WERI-Rb-1 (cell line): ENCODE data around the gene SOAT2.

Experiments
- DNase-seq: peaks from one replicate; pipeline ENCODE4 v3.0.0-alpha.2; 2020
- H3K27ac ChIP-seq: fragments of 250-450 bp; sonication (Bioruptor Pico); 2 replicates; pipeline ENCODE4 v1.5.1; 2020; ENCODE audit warnings: mild to moderate bottlenecking, moderate library complexity
- H3K27me3 ChIP-seq: fragments of 250-450 bp; sonication (Bioruptor Pico); 2 replicates; pipeline ENCODE4 v1.5.1; 2021; ENCODE audit warnings: mild to moderate bottlenecking, low read depth, moderate library complexity; ENCODE audit not compliant: insufficient read depth, severe bottlenecking
- H3K36me3 ChIP-seq: fragments of 250-450 bp; sonication (Bioruptor Pico); 2 replicates; pipeline ENCODE4 v1.5.1; 2020; ENCODE audit warnings: mild to moderate bottlenecking, moderate library complexity
- H3K4me3 ChIP-seq: 2 replicates; pipeline ENCODE4 v1.5.1; 2011; ENCODE audit warnings: low read depth, mild to moderate bottlenecking, control low read depth, low read length
- H3K9me3 ChIP-seq: fragments of 250-450 bp; sonication (Bioruptor Pico); 2 replicates; pipeline ENCODE4 v1.5.1; 2021; ENCODE audit warnings: mild to moderate bottlenecking, moderate library complexity; ENCODE audit not compliant: severe bottlenecking
- TF ChIP-seq, protein P1 (sequence below): IDR thresholded peaks from 2 replicates; pipeline ENCODE4 v1.5.1; 2011; ENCODE audit warnings: low read depth, mild to moderate bottlenecking, control low read depth, inconsistent platforms, low read length

Gene SOAT2

DNA sequence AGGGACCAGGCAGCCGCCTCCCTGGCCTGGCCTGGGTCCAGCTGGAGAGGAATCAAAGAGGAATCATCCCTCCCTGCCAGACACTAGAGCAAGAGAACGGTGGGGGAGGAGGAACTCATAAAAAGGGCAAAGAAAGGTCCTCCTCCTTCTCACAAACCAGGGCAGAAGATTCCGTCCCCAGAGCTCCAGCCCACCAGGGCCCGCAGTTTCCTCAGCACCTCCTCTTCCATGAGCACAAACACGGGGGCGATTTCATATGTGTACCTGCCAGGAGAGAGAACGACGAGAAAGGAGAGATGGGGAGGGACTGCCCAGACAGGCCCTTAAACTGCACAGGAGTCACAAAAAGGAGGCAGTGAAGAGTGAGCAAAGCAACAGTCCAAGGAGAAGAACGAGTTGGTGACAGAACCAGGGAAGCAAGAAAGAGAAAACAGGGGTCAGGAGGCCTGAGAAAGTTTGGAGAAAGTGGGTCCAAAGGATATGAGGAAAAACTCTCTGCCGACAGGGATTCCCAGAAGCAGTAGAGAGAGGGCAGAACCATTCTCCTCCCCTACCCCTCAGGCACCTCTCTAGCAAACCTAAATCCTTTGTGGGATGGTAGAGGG lies 68.5 kb downstream of the SOAT2 start:
- TF ChIP-seq, protein P1, sequence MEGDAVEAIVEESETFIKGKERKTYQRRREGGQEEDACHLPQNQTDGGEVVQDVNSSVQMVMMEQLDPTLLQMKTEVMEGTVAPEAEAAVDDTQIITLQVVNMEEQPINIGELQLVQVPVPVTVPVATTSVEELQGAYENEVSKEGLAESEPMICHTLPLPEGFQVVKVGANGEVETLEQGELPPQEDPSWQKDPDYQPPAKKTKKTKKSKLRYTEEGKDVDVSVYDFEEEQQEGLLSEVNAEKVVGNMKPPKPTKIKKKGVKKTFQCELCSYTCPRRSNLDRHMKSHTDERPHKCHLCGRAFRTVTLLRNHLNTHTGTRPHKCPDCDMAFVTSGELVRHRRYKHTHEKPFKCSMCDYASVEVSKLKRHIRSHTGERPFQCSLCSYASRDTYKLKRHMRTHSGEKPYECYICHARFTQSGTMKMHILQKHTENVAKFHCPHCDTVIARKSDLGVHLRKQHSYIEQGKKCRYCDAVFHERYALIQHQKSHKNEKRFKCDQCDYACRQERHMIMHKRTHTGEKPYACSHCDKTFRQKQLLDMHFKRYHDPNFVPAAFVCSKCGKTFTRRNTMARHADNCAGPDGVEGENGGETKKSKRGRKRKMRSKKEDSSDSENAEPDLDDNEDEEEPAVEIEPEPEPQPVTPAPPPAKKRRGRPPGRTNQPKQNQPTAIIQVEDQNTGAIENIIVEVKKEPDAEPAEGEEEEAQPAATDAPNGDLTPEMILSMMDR: no peak
- H3K27me3 ChIP-seq: no peaks in the 10 kb centered on the region
- no peaks in the 10 kb centered on the region for H3K36me3 ChIP-seq
- DNase-seq: no peak
- no peaks in the 10 kb centered on the region for H3K9me3 ChIP-seq
- no peak overlapping the region for H3K27ac ChIP-seq
- no peak overlapping the region for H3K4me3 ChIP-seq

DNA sequence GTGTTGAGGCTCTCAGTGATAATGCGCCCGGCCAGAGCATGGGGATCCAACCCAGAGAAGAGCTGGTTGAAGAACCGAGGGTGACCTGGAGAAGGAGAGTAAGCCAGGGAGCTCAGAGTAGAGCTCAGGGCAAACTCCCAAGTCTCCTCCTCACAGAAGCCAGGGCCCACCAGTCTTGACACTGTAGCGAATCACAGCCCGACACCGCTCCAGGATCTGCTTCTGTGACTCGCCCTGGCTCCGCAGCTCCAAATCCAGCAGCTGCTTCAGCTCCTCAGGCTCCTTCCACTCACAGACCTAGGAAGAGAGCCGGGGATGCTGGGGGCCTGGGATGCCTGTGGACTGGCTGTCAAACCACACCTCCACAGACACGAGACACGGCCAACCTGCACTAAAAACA lies 69.1 kb downstream of the SOAT2 start:
- Histone ChIP-seq H3K9me3 (no peaks in the 10 kb centered on the region), H3K27ac (no peak overlapping the region), H3K36me3 (no peaks in the 10 kb centered on the region), H3K4me3 (no peak overlapping the region), H3K27me3 (no peaks in the 10 kb centered on the region)
- TF ChIP-seq, protein P1: no peak
- DNase-seq: no peak

DNA sequence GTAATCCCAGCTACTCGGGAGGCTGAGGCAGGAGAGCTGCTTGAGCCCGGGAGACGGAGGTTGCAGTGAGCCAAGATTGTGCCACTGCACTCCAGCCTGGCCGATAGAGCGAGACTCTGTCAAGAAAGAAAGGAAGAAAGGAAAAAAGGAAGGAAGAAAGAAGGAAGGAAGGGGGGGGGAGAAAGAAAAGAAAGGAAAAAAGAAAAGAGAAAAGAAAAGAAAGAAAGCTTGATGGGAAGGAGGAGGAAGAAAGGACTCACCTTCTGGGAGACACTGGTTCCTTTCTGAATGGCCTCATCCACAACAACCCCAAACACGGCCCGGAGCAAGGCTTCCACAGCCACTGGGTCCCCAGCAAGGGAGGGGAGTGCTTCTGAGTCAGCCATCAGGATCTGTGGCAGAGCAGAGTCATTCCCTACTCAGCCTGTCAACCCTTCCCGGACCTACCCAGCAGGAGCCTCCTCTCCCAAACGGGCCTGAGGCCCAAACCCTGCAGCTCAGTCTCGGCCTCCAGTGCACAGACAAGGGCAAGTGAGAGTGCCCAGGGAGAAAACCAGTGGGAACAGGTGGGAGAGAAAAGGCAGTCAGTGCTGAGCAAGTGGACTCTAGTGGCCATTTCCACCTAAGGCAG lies 69.9 kb downstream of the SOAT2 start:
- TF ChIP-seq, protein P1: no peak
- no peaks in the 10 kb centered on the region for H3K27me3 ChIP-seq
- no peak overlapping the region for H3K27ac ChIP-seq
- no peak overlapping the region for H3K4me3 ChIP-seq
- H3K9me3 ChIP-seq: no peaks in the 10 kb centered on the region
- H3K36me3 ChIP-seq: no peaks in the 10 kb centered on the region
- no peak for DNase-seq
